Measurements from ENCODE around the gene OLA1.
"Not testable (repeated sequence)": the region's sequence is repeated elsewhere in the genome, so short reads cannot be mapped to it uniquely, and the experiment has no call there.

OLA1 gene

GRCh38 chr2:174245628-174246027 lies 2.7 kb downstream of the OLA1 start:
- H3K27ac ChIP-seq (ENCODE audit: insufficient read depth in 1 of 2, low read depth in 1 of 2, low read length in 2 of 2, poor library complexity in 1 of 2, severe bottlenecking in 2 of 2); DNase-seq; H3K9me3 ChIP-seq (ENCODE audit: control extremely low read depth in 1 of 5, control insufficient read depth in 4 of 5, insufficient read depth in 2 of 5, low read depth in 1 of 5, low read length in 4 of 5); POLR2A ChIA-PET; H3K4me3 ChIP-seq (ENCODE audit: control insufficient read depth in 1 of 7, extremely low read depth in 1 of 7, insufficient read depth in 4 of 7, low read depth in 2 of 7, low read length in 6 of 7); H3K27me3 ChIP-seq (replicated peaks in 2 of 5; ENCODE audit: control insufficient read depth in 4 of 5, insufficient read depth in 5 of 5, low read length in 4 of 5): not testable (repeated sequence)
- H3K36me3 ChIP-seq (ENCODE audit: control insufficient read depth in 4 of 4, insufficient read depth in 4 of 4, low read length in 3 of 4), result peaks cover 2 to 31% (median 12%) of the 10 kb centered on the region in 4 experiments
- H3K4me1 ChIP-seq (ENCODE audit: control extremely low read depth in 1 of 4, control insufficient read depth in 4 of 4, insufficient read depth in 4 of 4, low read length in 3 of 4), result peaks cover 6 to 22% (median 19%) of the 10 kb centered on the region in 4 experiments
- 100% methylated on average over 4 of the region's 6 CpGs for WGBS (ENCODE audit: insufficient coverage)
- CTCF ChIA-PET, result interaction anchor here (0.7 to 1.2 kb wide), 2 partner anchors 9 to 14 kb away, joined by 3 to 6 read pairs; no protein-coding TSS in a partner anchor

GRCh38 chr2:174245065-174245464 lies 3.3 kb downstream of the OLA1 start:
- ChIA-PET POLR2A (no interaction called here), CTCF (no interaction called here)
- 100% methylated on average over 2 of the region's 3 CpGs for WGBS (ENCODE audit: insufficient coverage)
- Histone ChIP-seq H3K9me3 (ENCODE audit: control extremely low read depth in 1 of 5, control insufficient read depth in 4 of 5, insufficient read depth in 2 of 5, low read depth in 1 of 5, low read length in 4 of 5) (no peaks in the 10 kb centered on the region), H3K4me1 (ENCODE audit: control extremely low read depth in 1 of 4, control insufficient read depth in 4 of 4, insufficient read depth in 4 of 4, low read length in 3 of 4) (peaks cover 6 to 22% (median 19%) of the 10 kb centered on the region in 4 experiments), H3K27me3 (replicated peaks in 2 of 5; ENCODE audit: control insufficient read depth in 4 of 5, insufficient read depth in 5 of 5, low read length in 4 of 5) (no peaks in the 10 kb centered on the region), H3K27ac (ENCODE audit: insufficient read depth in 1 of 2, low read depth in 1 of 2, low read length in 2 of 2, poor library complexity in 1 of 2, severe bottlenecking in 2 of 2) (no peak overlapping the region), H3K4me3 (ENCODE audit: control insufficient read depth in 1 of 7, extremely low read depth in 1 of 7, insufficient read depth in 4 of 7, low read depth in 2 of 7, low read length in 6 of 7) (no peak overlapping the region), H3K36me3 (ENCODE audit: control insufficient read depth in 4 of 4, insufficient read depth in 4 of 4, low read length in 3 of 4) (peaks cover 2 to 34% (median 12%) of the 10 kb centered on the region in 4 experiments)
- no peak for DNase-seq

GRCh38 chr2:174243812-174244211 lies 4.5 kb downstream of the OLA1 start:
- Histone ChIP-seq H3K9me3 (ENCODE audit: control extremely low read depth in 1 of 5, control insufficient read depth in 4 of 5, insufficient read depth in 2 of 5, low read depth in 1 of 5, low read length in 4 of 5) (no peaks in the 10 kb centered on the region), H3K4me3 (ENCODE audit: control insufficient read depth in 1 of 7, extremely low read depth in 1 of 7, insufficient read depth in 4 of 7, low read depth in 2 of 7, low read length in 6 of 7) (no peak overlapping the region), H3K27ac (ENCODE audit: insufficient read depth in 1 of 2, low read depth in 1 of 2, low read length in 2 of 2, poor library complexity in 1 of 2, severe bottlenecking in 2 of 2) (no peak overlapping the region), H3K4me1 (ENCODE audit: control extremely low read depth in 1 of 4, control insufficient read depth in 4 of 4, insufficient read depth in 4 of 4, low read length in 3 of 4) (peaks cover 6 to 20% (median 15%) of the 10 kb centered on the region in 4 experiments), H3K27me3 (replicated peaks in 2 of 5; ENCODE audit: control insufficient read depth in 4 of 5, insufficient read depth in 5 of 5, low read length in 4 of 5) (no peaks in the 10 kb centered on the region), H3K36me3 (ENCODE audit: control insufficient read depth in 4 of 4, insufficient read depth in 4 of 4, low read length in 3 of 4) (peaks cover 2 to 34% (median 12%) of the 10 kb centered on the region in 4 experiments)
- 90% methylated on average over 2 of the region's 3 CpGs for WGBS (ENCODE audit: insufficient coverage)
- CTCF ChIA-PET, result no interaction called here
- POLR2A ChIA-PET, result no interaction called here
- DNase-seq, result no peak

- POLR2A ChIA-PET, result interaction anchor here (0.6 kb wide), 1 partner anchor 18 kb away, joined by 3 read pairs; no protein-coding TSS in a partner anchor
- Histone ChIP-seq H3K27me3 (replicated peaks in 2 of 5; ENCODE audit: control insufficient read depth in 4 of 5, insufficient read depth in 5 of 5, low read length in 4 of 5) (no peaks in the 10 kb centered on the region), H3K9me3 (ENCODE audit: control extremely low read depth in 1 of 5, control insufficient read depth in 4 of 5, insufficient read depth in 2 of 5, low read depth in 1 of 5, low read length in 4 of 5) (no peaks in the 10 kb centered on the region), H3K27ac (ENCODE audit: insufficient read depth in 1 of 2, low read depth in 1 of 2, low read length in 2 of 2, poor library complexity in 1 of 2, severe bottlenecking in 2 of 2) (no peak overlapping the region), H3K4me1 (ENCODE audit: control extremely low read depth in 1 of 4, control insufficient read depth in 4 of 4, insufficient read depth in 4 of 4, low read length in 3 of 4) (no peaks in the 10 kb centered on the region), H3K36me3 (ENCODE audit: control insufficient read depth in 4 of 4, insufficient read depth in 4 of 4, low read length in 3 of 4) (peaks cover under 1 to 44% (median 9%) of the 10 kb centered on the region in 4 experiments), H3K4me3 (ENCODE audit: control insufficient read depth in 1 of 7, extremely low read depth in 1 of 7, insufficient read depth in 4 of 7, low read depth in 2 of 7, low read length in 6 of 7) (no peak overlapping the region)
- DNase-seq, result no peak
- CTCF ChIA-PET, result interaction anchor here (1.5 kb wide), 1 partner anchor 9 kb away, joined by 5 read pairs; no protein-coding TSS in a partner anchor
- WGBS (ENCODE audit: insufficient coverage), result no CpG with 5 or more reads among the region's 1 CpG
Observed at GRCh38 chr2:174240097-174240496, 8.2 kb downstream of the OLA1 start.

- Histone ChIP-seq H3K36me3 (ENCODE audit: control insufficient read depth in 4 of 4, insufficient read depth in 4 of 4, low read length in 3 of 4) (peaks cover 0 to 27% (median under 1%) of the 10 kb centered on the region in 4 experiments), H3K4me3 (ENCODE audit: control insufficient read depth in 1 of 7, extremely low read depth in 1 of 7, insufficient read depth in 4 of 7, low read depth in 2 of 7, low read length in 6 of 7) (no peak overlapping the region), H3K4me1 (ENCODE audit: control extremely low read depth in 1 of 4, control insufficient read depth in 4 of 4, insufficient read depth in 4 of 4, low read length in 3 of 4) (no peaks in the 10 kb centered on the region), H3K27me3 (replicated peaks in 2 of 5; ENCODE audit: control insufficient read depth in 4 of 5, insufficient read depth in 5 of 5, low read length in 4 of 5) (no peaks in the 10 kb centered on the region), H3K9me3 (ENCODE audit: control extremely low read depth in 1 of 5, control insufficient read depth in 4 of 5, insufficient read depth in 2 of 5, low read depth in 1 of 5, low read length in 4 of 5) (no peaks in the 10 kb centered on the region), H3K27ac (ENCODE audit: insufficient read depth in 1 of 2, low read depth in 1 of 2, low read length in 2 of 2, poor library complexity in 1 of 2, severe bottlenecking in 2 of 2) (no peak overlapping the region)
- ChIA-PET POLR2A (no interaction called here), CTCF (interaction anchor here (1.1 kb wide), 1 partner anchor 10 kb away, joined by 3 read pairs; no protein-coding TSS in a partner anchor)
- WGBS (ENCODE audit: insufficient coverage), result no CpG with 5 or more reads among the region's 3 CpGs
- no peak for DNase-seq
Observed at GRCh38 chr2:174236429-174236828, 11.9 kb downstream of the OLA1 start.

- peaks cover 0 to 19% (median 0%) of the 10 kb centered on the region in 4 experiments for H3K36me3 ChIP-seq (ENCODE audit: control insufficient read depth in 4 of 4, insufficient read depth in 4 of 4, low read length in 3 of 4)
- no peaks in the 10 kb centered on the region for H3K9me3 ChIP-seq (ENCODE audit: control extremely low read depth in 1 of 5, control insufficient read depth in 4 of 5, insufficient read depth in 2 of 5, low read depth in 1 of 5, low read length in 4 of 5)
- 96% methylated on average over 3 of the region's 4 CpGs for WGBS (ENCODE audit: insufficient coverage)
- H3K4me1 ChIP-seq (ENCODE audit: control extremely low read depth in 1 of 4, control insufficient read depth in 4 of 4, insufficient read depth in 4 of 4, low read length in 3 of 4), result no peaks in the 10 kb centered on the region
- no peak overlapping the region for H3K27ac ChIP-seq (ENCODE audit: insufficient read depth in 1 of 2, low read depth in 1 of 2, low read length in 2 of 2, poor library complexity in 1 of 2, severe bottlenecking in 2 of 2)
- no peak for DNase-seq
- no peak overlapping the region for H3K4me3 ChIP-seq (ENCODE audit: control insufficient read depth in 1 of 7, extremely low read depth in 1 of 7, insufficient read depth in 4 of 7, low read depth in 2 of 7, low read length in 6 of 7)
- POLR2A ChIA-PET, result no interaction called here
- H3K27me3 ChIP-seq (replicated peaks in 2 of 5; ENCODE audit: control insufficient read depth in 4 of 5, insufficient read depth in 5 of 5, low read length in 4 of 5), result no peaks in the 10 kb centered on the region
- CTCF ChIA-PET, result interaction anchor here (0.7 kb wide), 1 partner anchor 12 kb away, joined by 3 read pairs; no protein-coding TSS in a partner anchor
Observed at GRCh38 chr2:174235680-174236079, 12.7 kb downstream of the OLA1 start.

GRCh38 chr2:174233771-174234275 lies 14.5 kb downstream of the OLA1 start:
- Histone ChIP-seq H3K27me3 (replicated peaks in 2 of 5; ENCODE audit: control insufficient read depth in 4 of 5, insufficient read depth in 5 of 5, low read length in 4 of 5) (no peaks in the 10 kb centered on the region), H3K4me3 (ENCODE audit: control insufficient read depth in 1 of 7, extremely low read depth in 1 of 7, insufficient read depth in 4 of 7, low read depth in 2 of 7, low read length in 6 of 7) (no peak overlapping the region), H3K27ac (ENCODE audit: insufficient read depth in 1 of 2, low read depth in 1 of 2, low read length in 2 of 2, poor library complexity in 1 of 2, severe bottlenecking in 2 of 2) (no peak overlapping the region), H3K9me3 (ENCODE audit: control extremely low read depth in 1 of 5, control insufficient read depth in 4 of 5, insufficient read depth in 2 of 5, low read depth in 1 of 5, low read length in 4 of 5) (no peaks in the 10 kb centered on the region), H3K36me3 (ENCODE audit: control insufficient read depth in 4 of 4, insufficient read depth in 4 of 4, low read length in 3 of 4) (peaks cover 0 to 16% (median 0%) of the 10 kb centered on the region in 4 experiments), H3K4me1 (ENCODE audit: control extremely low read depth in 1 of 4, control insufficient read depth in 4 of 4, insufficient read depth in 4 of 4, low read length in 3 of 4) (no peaks in the 10 kb centered on the region)
- CTCF ChIA-PET, result interaction anchor here (1.2 kb wide), 1 partner anchor 14 kb away, joined by 3 read pairs; the partner anchor contains the start of gene OLA1
- no peak for DNase-seq
- POLR2A ChIA-PET, result no interaction called here
- WGBS (ENCODE audit: insufficient coverage), result no CpG with 5 or more reads among the region's 1 CpG

All from common myeloid progenitor, CD34-positive (primary cell).